SK-N-SH (cell line): ENCODE data around the gene CHD2. TPM values are rescaled to one million over a fixed set of nuclear protein-coding genes. Genes with fewer than 3 reads are reported as not detected.

ENCODE experiments used
- CTCF ChIA-PET: fragments of 300-600, 350-600 bp; formaldehyde crosslinking; extraction: SDS; loops from one replicate; lab custom pipeline; 2021; lab: Yijun Ruan, JAX
- POLR2A ChIA-PET: fragments of 350-600 bp; sonication (Branson Sonifier 250); formaldehyde crosslinking; extraction: SDS; loops from one replicate; lab custom pipeline; 2020; ENCODE audit warnings: antibody characterized with exemption, inconsistent platforms; lab: Yijun Ruan, JAX
- DNase-seq: peaks from one replicate; pipeline ENCODE4 v3.0.0; 2012
- H2AFZ ChIP-seq: fragments of 200-600 bp; sonication (generic); 2 replicates; pipeline ENCODE4 v1.8.1; 2016; ENCODE audit warnings: antibody characterized with exemption, mild to moderate bottlenecking, low read depth
- H3F3A ChIP-seq: fragments of 200-600 bp; sonication (generic); replicated peaks from 2 replicates; pipeline ENCODE3; 2016; ENCODE audit warnings: antibody characterized with exemption, mild to moderate bottlenecking; ENCODE audit not compliant: insufficient read depth
- H3K27ac ChIP-seq, 2 experiments: fragments of 200-500 bp in 1 of 2; fragments of 200-600 bp in 1 of 2; sonication (Bioruptor generic) in 1 of 2; sonication (generic), shearing (Covaris generic) in 1 of 2; 2 replicates each; pipeline versions ENCODE4 v1.5.1 to v1.6.1; 2014 to 2016; ENCODE audit warnings: low read depth in 2 of 2, inconsistent platforms in 1 of 2, low read length in 1 of 2, mild to moderate bottlenecking in 1 of 2, mixed read lengths in 1 of 2
- H3K27me3 ChIP-seq: fragments of 200-600 bp; sonication (generic), shearing (Covaris generic); 2 replicates; pipeline ENCODE4 v1.6.1; 2016; ENCODE audit warnings: mixed run types; ENCODE audit not compliant: insufficient read depth
- H3K36me3 ChIP-seq, 2 experiments: fragments of 200-500 bp in 1 of 2; fragments of 200-600 bp in 1 of 2; sonication (Bioruptor generic) in 1 of 2; sonication (generic) in 1 of 2; replicated peaks in 1 of 2; 2 replicates each; pipeline versions ENCODE3 to v1.5.1; 2014 to 2016; ENCODE audit warnings: low read length in 1 of 2, mild to moderate bottlenecking in 1 of 2; ENCODE audit not compliant: insufficient read depth in 2 of 2, control insufficient read depth in 1 of 2
- H3K4me1 ChIP-seq, 2 experiments: fragments of 200-500 bp in 1 of 2; fragments of 200-600 bp in 1 of 2; sonication (Bioruptor generic) in 1 of 2; sonication (generic), shearing (Covaris generic) in 1 of 2; 2 replicates each; pipeline versions ENCODE4 v1.5.1 to v1.6.1; 2014 to 2016; ENCODE audit warnings: low read depth in 1 of 2, low read length in 1 of 2, mixed run types in 1 of 2; ENCODE audit not compliant: insufficient read depth in 2 of 2, control insufficient read depth in 1 of 2
- H3K4me2 ChIP-seq: fragments of 200-600 bp; sonication (generic), shearing (Covaris generic); 2 replicates; pipeline ENCODE4 v1.6.1; 2017; ENCODE audit warnings: mixed run types
- H3K4me3 ChIP-seq, 2 experiments: fragments of 200-500 bp in 1 of 2; fragments of 200-600 bp in 1 of 2; sonication (Bioruptor generic) in 1 of 2; sonication (generic), shearing (Covaris generic) in 1 of 2; 2 replicates each; pipeline versions ENCODE4 v1.5.1 to v1.8.1; 2014 to 2016; ENCODE audit warnings: low read depth in 2 of 2, inconsistent platforms in 1 of 2, low read length in 1 of 2, mild to moderate bottlenecking in 1 of 2, mixed read lengths in 1 of 2, moderate library complexity in 1 of 2
- H3K79me2 ChIP-seq: fragments of 200-600 bp; sonication (generic); 2 replicates; pipeline ENCODE4 v1.8.1; 2017; ENCODE audit warnings: mild to moderate bottlenecking; ENCODE audit not compliant: insufficient read depth
- H3K9ac ChIP-seq: fragments of 200-600 bp; sonication (generic); 2 replicates; pipeline ENCODE4 v1.6.1; 2017; ENCODE audit warnings: mixed run types
- H3K9me2 ChIP-seq: fragments of 200-600 bp; sonication (generic); 2 replicates; pipeline ENCODE4 v1.6.1; 2017; ENCODE audit warnings: mixed run types
- H3K9me3 ChIP-seq: fragments of 200-600 bp; sonication (generic); 2 replicates; pipeline ENCODE4 v1.6.1; 2017; ENCODE audit warnings: mixed run types, mild to moderate bottlenecking, moderate library complexity
- H4K20me1 ChIP-seq: fragments of 200-600 bp; sonication (generic); 2 replicates; pipeline ENCODE4 v1.6.1; 2017; ENCODE audit warnings: mild to moderate bottlenecking, mixed run types; ENCODE audit not compliant: insufficient read depth
- CHD2 ChIP-seq: fragments of 150-350 bp; IDR thresholded peaks from 2 replicates; pipeline ENCODE4 v1.6.1; 2018; ENCODE audit warnings: low read length; ENCODE audit not compliant: partially characterized antibody
- CTCF ChIP-seq: fragments of 200-600 bp; sonication (generic); IDR thresholded peaks from 2 replicates; pipeline ENCODE4 v1.6.1; 2017; ENCODE audit warnings: antibody characterized with exemption, mild to moderate bottlenecking, moderate library complexity
- ELF1 ChIP-seq: IDR thresholded peaks from 2 replicates; pipeline ENCODE4 v1.4.0; 2012
- EZH2phosphoT487 ChIP-seq: fragments of 200-600 bp; sonication (generic); IDR thresholded peaks from 2 replicates; pipeline ENCODE4 v1.6.1; 2017; ENCODE audit warnings: low read depth, mixed run types, mild to moderate bottlenecking, antibody characterized with exemption, moderate library complexity, borderline replicate concordance
- FOXM1 ChIP-seq: IDR thresholded peaks from 2 replicates; pipeline ENCODE4 v1.4.0; 2012; ENCODE audit warnings: low read depth, mild to moderate bottlenecking
- GABPA ChIP-seq: IDR thresholded peaks from 2 replicates; pipeline ENCODE4 v1.4.0; 2012; ENCODE audit warnings: low read depth, mild to moderate bottlenecking
- IRF3 ChIP-seq: fragments of 150-350 bp; IDR thresholded peaks from 2 replicates; pipeline ENCODE4 v1.6.1; 2016; ENCODE audit warnings: mild to moderate bottlenecking, low read depth, low read length
- MAX ChIP-seq: IDR thresholded peaks from 2 replicates; pipeline ENCODE4 v1.4.0; 2012; ENCODE audit warnings: low read depth
- MXI1 ChIP-seq: IDR thresholded peaks from 2 replicates; pipeline ENCODE4 v1.6.1; 2012; ENCODE audit warnings: mild to moderate bottlenecking, low read depth, low read length, improper control_type of control experiment
- NRF1 ChIP-seq: IDR thresholded peaks from 2 replicates; pipeline ENCODE4 v1.6.1; 2012; ENCODE audit warnings: low read depth, mild to moderate bottlenecking, low read length
- PBX3 ChIP-seq: IDR thresholded peaks from 2 replicates; pipeline ENCODE4; 2012
- POLR2AphosphoS5 ChIP-seq: IDR thresholded peaks from 2 replicates; pipeline ENCODE4 v1.6.1; 2012; ENCODE audit warnings: low read depth, low read length
- RCOR1 ChIP-seq: fragments of 150-350 bp; IDR thresholded peaks from 2 replicates; pipeline ENCODE4 v1.6.1; 2017; ENCODE audit warnings: antibody characterized with exemption, low read length
- REST ChIP-seq: IDR thresholded peaks from 2 replicates; pipeline ENCODE4 v1.6.1; 2012; ENCODE audit warnings: mild to moderate bottlenecking, low read depth, low read length, moderate library complexity
- RFX5 ChIP-seq: IDR thresholded peaks from 2 replicates; pipeline ENCODE4 v1.6.1; 2012; ENCODE audit warnings: mild to moderate bottlenecking, improper control_type of control experiment, low read length
- RXRA ChIP-seq: IDR thresholded peaks from 2 replicates; pipeline ENCODE4 v1.4.0; 2012; ENCODE audit warnings: low read depth, mild to moderate bottlenecking, borderline replicate concordance
- SIN3A ChIP-seq: IDR thresholded peaks from 2 replicates; pipeline ENCODE4 v1.6.1; 2012; ENCODE audit warnings: low read depth, mild to moderate bottlenecking, low read length, moderate library complexity, borderline replicate concordance
- SMC3 ChIP-seq: IDR thresholded peaks from 2 replicates; pipeline ENCODE4 v1.6.1; 2012; ENCODE audit warnings: low read depth, low read length, improper control_type of control experiment
- TAF1 ChIP-seq: IDR thresholded peaks from 2 replicates; pipeline ENCODE4 v1.6.1; 2012; ENCODE audit warnings: low read depth, mild to moderate bottlenecking, low read length, moderate library complexity, borderline replicate concordance
- YY1 ChIP-seq: IDR thresholded peaks from 2 replicates; pipeline ENCODE4 v1.4.0; 2012; ENCODE audit warnings: low read depth, mild to moderate bottlenecking
- ZBTB33 ChIP-seq: IDR thresholded peaks from 2 replicates; pipeline ENCODE4 v1.4.0; 2012; ENCODE audit warnings: low read depth, borderline replicate concordance
- WGBS: methylation state at CpG from one replicate; pipeline ENCODE4 v1.1.6; 2017; ENCODE audit warnings: low lambda C conversion rate; 5-methylcytosine and 5-hydroxymethylcytosine counted together
- polyA plus RNA-seq, 3 experiments: library from polyadenylated mRNA; depleted of rRNA; stranded (reverse); fragments of >200 nt; gene quantifications; 2 replicates each; pipeline ENCODE4 v1.2.3, GENCODE V29; 2012

Gene CHD2
- polyA plus RNA-seq, 1 of the 3 experiments (the other 2 are of a cell fraction) = 25.3 TPM

GRCh38 chr15:92881802-92882696 lies 18.1 kb upstream of the CHD2 start:
- Histone ChIP-seq H3F3A (no peaks in the 10 kb centered on the region), H3K9me2 (no peaks in the 10 kb centered on the region), H3K4me2 (peak overlapping the region; percentile 82), H3K9me3 (no peaks in the 10 kb centered on the region), H3K4me3 (peak overlapping the region; percentile 45 to 61), H3K27me3 (no peaks in the 10 kb centered on the region), H3K79me2 (peaks cover 42% of the 10 kb centered on the region), H2AFZ (peak overlapping the region; percentile 80), H3K4me1 (peaks cover 16 to 19% of the 10 kb centered on the region in 2 experiments; a peak in 3 of 4 replicates), H3K9ac (peak overlapping the region; percentile 73), H3K27ac (peak overlapping the region; percentile 78 to 88), H3K36me3 (peaks cover 18 to 31% of the 10 kb centered on the region in 2 experiments), H4K20me1 (peaks cover 24% of the 10 kb centered on the region; the same call in 1 of the 2 replicates)
- WGBS = 10% methylated on average over 38 of the region's 41 CpGs
- ChIA-PET POLR2A (interaction anchor here (0.6 to 4.5 kb wide), 20 partner anchors 10 to 148 kb away, joined by 3 to 63 read pairs (median 5); partner anchors contain the start of gene CHD2), CTCF (interaction anchor here (0.6 to 3.4 kb wide), 9 partner anchors 13 to 85 kb away, joined by 3 to 18 read pairs (median 7); partner anchors contain the start of gene CHD2)
- peak; percentile 98 for DNase-seq
- TF ChIP-seq EZH2phosphoT487 (no peak), CHD2 (peak; percentile 81), RFX5 (peak; percentile 90), MXI1 (peak; percentile 20), YY1 (no peak), IRF3 (peak; percentile 90), REST (peak; percentile 61; the same call in 1 of the 2 replicates), FOXM1 (no peak), RCOR1 (no peak), ZBTB33 (no peak), CTCF (no peak), PBX3 (peak; percentile 100), MAX (no peak), TAF1 (peak; percentile 90), RXRA (no peak), ELF1 (peak; percentile 66), GABPA (peak; percentile 54), NRF1 (peak; percentile 78), SIN3A (no peak), POLR2AphosphoS5 (peak; percentile 98), SMC3 (no peak)
